T-helper 17 cell (primary cell): ENCODE results near the gene PTPN7. TPM values are rescaled to one million over a fixed set of nuclear protein-coding genes. Genes with fewer than 3 reads are reported as not detected.

ENCODE experiments used
- ATAC-seq: fragments of 150-1000 bp; cut with Tn5 transposase; 2 replicates; pipeline ENCODE4 v1.10.0; 2021; ENCODE audit warnings: mild to moderate bottlenecking, moderate library complexity
- DNase-seq, 3 donors: peaks; one replicate each; pipeline versions ENCODE4 v3.0.0 to v3.0.0-alpha.2; 2020 to 2021
- H3K9me3 ChIP-seq: one replicate; pipeline ENCODE4 v1.7.0; 2013; ENCODE audit warnings: low read length, mild to moderate bottlenecking; ENCODE audit not compliant: control insufficient read depth, poor library complexity, severe bottlenecking
- H3K27ac Mint-ChIP-seq: one replicate; pipeline ENCODE4 v1.8.0; 2022; ENCODE audit warnings: mild to moderate bottlenecking, moderate library complexity, mixed read lengths
- H3K27me3 Mint-ChIP-seq: one replicate; pipeline ENCODE4 v1.8.0; 2022; ENCODE audit warnings: mixed read lengths
- H3K36me3 Mint-ChIP-seq: one replicate; pipeline ENCODE4 v1.8.0; 2022; ENCODE audit warnings: low read depth, mixed read lengths
- H3K4me1 Mint-ChIP-seq: one replicate; pipeline ENCODE4 v1.8.0; 2022; ENCODE audit warnings: mild to moderate bottlenecking, mixed read lengths
- H3K4me3 Mint-ChIP-seq: one replicate; pipeline ENCODE4 v1.8.0; 2022; ENCODE audit warnings: mild to moderate bottlenecking, moderate library complexity, mixed read lengths
- total RNA-seq, 4 donors: library from RNA in 2 of 4; stranded (reverse) in 2 of 4; gene quantifications; one replicate each; pipeline ENCODE4 v1.2.3 and lab custom pipeline; 2022 to 2026

The PTPN7 gene
- total RNA-seq: 100 to 1,000 TPM in 1 of 2 donors, 10 to 100 TPM in 1; 97.5 to 101 TPM
- total RNA-seq (lab: John Stamatoyannopoulos, UW): 147 to 202 reads per million in 2 donors

- H3K36me3 Mint-ChIP-seq: peaks cover 3% of the 10 kb centered on the region
- peak; percentile 66 for ATAC-seq
- DNase-seq: peak; percentile 56 to 62 (median 57)
- peak within 1 kb of the TSS; percentile 98 for H3K27ac Mint-ChIP-seq
- no peaks in the 10 kb centered on the region for H3K9me3 ChIP-seq
- H3K4me3 Mint-ChIP-seq: peak within 1 kb of the TSS; percentile 97
- peaks cover 70% of the 10 kb centered on the region for H3K4me1 Mint-ChIP-seq
- H3K27me3 Mint-ChIP-seq: no peaks in the 10 kb centered on the region
Measured at GRCh38 chr1:202160377-202160940, at the start of gene PTPN7. Gene PTPN7, minus strand, starts transcription at chr1:202160602. Its CDS starts 1,200 bp downstream, at chr1:202159402.

- ATAC-seq (no peak), DNase-seq (no peak)
- Mint-ChIP-seq H3K36me3 (peaks cover 10% of the 10 kb centered on the region), H3K27ac (no peak overlapping the region), H3K27me3 (peaks cover 30% of the 10 kb centered on the region), H3K4me1 (peaks cover 6% of the 10 kb centered on the region), H3K4me3 (no peak overlapping the region)
- H3K9me3 ChIP-seq: no peaks in the 10 kb centered on the region
Measured at GRCh38 chr1:202208351-202208857, 48.0 kb upstream of the PTPN7 start.

DNA sequence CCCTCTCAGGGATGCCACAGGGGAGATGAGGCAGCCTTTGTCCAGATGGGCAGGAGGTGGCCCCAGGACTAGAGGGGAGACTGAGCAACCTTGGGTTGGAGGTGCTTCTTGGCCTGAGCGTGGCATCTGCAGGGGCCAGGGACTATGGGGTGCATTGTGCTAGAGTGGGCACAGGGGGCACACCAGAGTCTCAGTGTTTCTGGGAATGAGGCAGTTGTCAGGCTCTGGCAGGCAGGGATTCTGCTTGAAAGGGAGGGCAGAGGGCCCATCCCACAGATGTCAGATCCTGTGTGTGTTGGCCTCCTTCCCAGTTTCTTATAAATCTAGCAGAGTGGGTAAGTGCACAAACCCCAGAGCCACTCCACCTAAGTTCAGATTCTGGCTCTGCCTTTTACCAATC, 46.9 kb upstream of the PTPN7 start:
- Mint-ChIP-seq H3K36me3 (peaks cover 5% of the 10 kb centered on the region), H3K27me3 (peaks cover 19% of the 10 kb centered on the region), H3K27ac (no peak overlapping the region), H3K4me1 (peaks cover 3% of the 10 kb centered on the region), H3K4me3 (no peak overlapping the region)
- ATAC-seq: no peak
- H3K9me3 ChIP-seq: no peaks in the 10 kb centered on the region
- no peak for DNase-seq

- H3K27ac Mint-ChIP-seq: no peak overlapping the region
- ATAC-seq: no peak
- peaks cover 14% of the 10 kb centered on the region for H3K27me3 Mint-ChIP-seq
- DNase-seq: no peak
- no peak overlapping the region for H3K4me3 Mint-ChIP-seq
- H3K4me1 Mint-ChIP-seq: peaks cover 13% of the 10 kb centered on the region
- peaks cover 2% of the 10 kb centered on the region for H3K36me3 Mint-ChIP-seq
- no peaks in the 10 kb centered on the region for H3K9me3 ChIP-seq
Measured at GRCh38 chr1:202205523-202206190, 45.3 kb upstream of the PTPN7 start.

DNA sequence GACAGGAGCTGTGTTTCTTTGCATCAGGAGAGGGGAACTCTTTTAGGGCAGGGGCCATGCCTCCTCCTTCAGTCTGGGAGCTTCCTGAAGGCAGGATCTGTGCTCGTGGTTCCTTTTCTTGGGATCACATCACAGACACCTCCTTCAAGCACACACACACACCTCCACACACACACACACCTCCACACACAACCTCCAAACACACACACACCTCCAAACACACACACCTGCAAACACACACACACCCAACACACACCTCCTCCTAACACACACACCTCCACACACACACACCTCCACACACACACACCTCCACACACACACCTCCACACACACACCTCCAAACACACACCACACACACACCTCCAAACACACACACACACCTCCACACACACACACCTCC, 43.7 kb upstream of the PTPN7 start:
- ATAC-seq: no peak
- Mint-ChIP-seq H3K36me3 (no peaks in the 10 kb centered on the region), H3K27ac (no peak overlapping the region), H3K4me1 (peaks cover 10% of the 10 kb centered on the region), H3K27me3 (peaks cover 5% of the 10 kb centered on the region), H3K4me3 (no peak overlapping the region)
- H3K9me3 ChIP-seq: no peaks in the 10 kb centered on the region
- no peak for DNase-seq

- no peaks in the 10 kb centered on the region for H3K9me3 ChIP-seq
- ATAC-seq: peak; percentile 45
- no peak overlapping the region for H3K4me3 Mint-ChIP-seq
- no peak overlapping the region for H3K27ac Mint-ChIP-seq
- H3K27me3 Mint-ChIP-seq: peaks cover 5% of the 10 kb centered on the region
- peaks cover 11% of the 10 kb centered on the region for H3K4me1 Mint-ChIP-seq
- no peaks in the 10 kb centered on the region for H3K36me3 Mint-ChIP-seq
- DNase-seq: no peak
Measured at GRCh38 chr1:202203238-202204039, 43.0 kb upstream of the PTPN7 start.

- Mint-ChIP-seq H3K27ac (no peak overlapping the region), H3K4me1 (peaks cover 18% of the 10 kb centered on the region), H3K27me3 (peaks cover 11% of the 10 kb centered on the region), H3K4me3 (no peak overlapping the region), H3K36me3 (no peaks in the 10 kb centered on the region)
- no peaks in the 10 kb centered on the region for H3K9me3 ChIP-seq
- ATAC-seq (no peak), DNase-seq (no peak)
Measured at GRCh38 chr1:202202500-202203168, 42.2 kb upstream of the PTPN7 start.

DNA sequence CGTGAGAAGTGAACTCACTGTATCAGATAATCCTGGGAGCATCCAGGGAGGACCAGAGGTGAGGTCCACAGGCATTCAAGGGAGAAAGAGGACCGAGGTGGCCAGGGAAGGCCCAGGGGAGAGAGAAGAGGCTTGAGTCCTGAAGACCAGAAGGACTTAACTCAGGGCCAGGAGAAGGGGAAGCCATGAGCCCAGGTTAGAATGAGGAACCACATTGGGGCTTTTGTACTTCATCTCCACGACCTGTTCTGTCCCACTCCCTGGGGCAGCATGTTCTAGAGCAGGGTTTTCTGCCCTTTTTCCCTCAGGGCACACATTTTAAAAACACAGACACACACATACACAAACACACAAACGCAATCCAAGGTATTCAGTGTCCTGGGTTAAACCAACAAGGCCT, 41.6 kb upstream of the PTPN7 start:
- H3K27me3 Mint-ChIP-seq: peaks cover 11% of the 10 kb centered on the region
- H3K36me3 Mint-ChIP-seq: no peaks in the 10 kb centered on the region
- DNase-seq: no peak
- H3K4me1 Mint-ChIP-seq: peaks cover 18% of the 10 kb centered on the region
- ATAC-seq: no peak
- peak overlapping the region; percentile 19 for H3K27ac Mint-ChIP-seq
- H3K9me3 ChIP-seq: no peaks in the 10 kb centered on the region
- H3K4me3 Mint-ChIP-seq: no peak overlapping the region

DNA sequence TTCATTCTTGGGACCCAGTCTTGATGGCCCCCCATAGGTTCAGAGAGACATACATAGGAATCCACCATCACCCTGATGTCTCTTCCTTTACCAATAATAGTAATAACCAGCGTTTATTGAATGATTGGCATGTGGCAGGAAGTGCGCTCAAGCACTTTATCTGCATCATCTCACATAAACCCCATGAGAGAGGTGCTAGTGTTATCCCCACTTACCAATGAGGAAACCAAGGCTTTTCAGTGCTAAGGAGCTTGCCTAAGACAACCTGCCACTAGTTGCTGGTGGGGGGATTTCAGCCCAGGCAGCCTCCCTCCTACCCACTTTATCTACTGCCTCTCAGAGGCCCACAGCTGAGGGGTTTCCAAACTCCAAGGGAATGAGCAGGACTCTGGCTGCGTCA, 40.9 kb upstream of the PTPN7 start:
- DNase-seq: no peak
- Mint-ChIP-seq H3K4me3 (no peak overlapping the region), H3K27ac (peak overlapping the region; percentile 19)

DNA sequence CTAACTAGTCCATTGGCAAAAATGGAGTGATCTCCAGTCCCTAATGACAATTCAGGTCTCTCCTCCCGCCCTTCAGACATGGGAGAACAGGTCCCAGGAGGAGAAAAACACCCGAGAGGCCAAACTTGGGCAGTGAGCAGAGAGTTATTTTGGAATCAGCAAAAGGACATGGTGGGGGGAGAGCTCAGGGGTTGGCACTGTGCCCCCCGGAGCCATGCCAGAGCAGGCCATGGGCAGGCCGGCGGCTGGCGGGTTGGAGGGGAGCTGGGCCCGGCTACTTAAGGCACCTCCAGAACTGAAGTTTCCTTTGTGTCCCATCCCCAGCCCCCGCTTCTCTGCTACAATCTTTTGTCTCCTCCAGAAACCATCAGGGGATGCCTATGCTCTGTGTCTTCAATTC, 40.3 kb upstream of the PTPN7 start:
- no peak overlapping the region for H3K27ac Mint-ChIP-seq
- H3K36me3 Mint-ChIP-seq: no peaks in the 10 kb centered on the region
- no peak for ATAC-seq
- peaks cover 18% of the 10 kb centered on the region for H3K4me1 Mint-ChIP-seq
- H3K9me3 ChIP-seq: no peaks in the 10 kb centered on the region
- DNase-seq: no peak
- no peak overlapping the region for H3K4me3 Mint-ChIP-seq
- peaks cover 20% of the 10 kb centered on the region for H3K27me3 Mint-ChIP-seq

More for the DNA sequence above, 40.9 kb upstream of the PTPN7 start:
- Mint-ChIP-seq H3K36me3 (no peaks in the 10 kb centered on the region), H3K4me1 (peaks cover 18% of the 10 kb centered on the region), H3K27me3 (peaks cover 14% of the 10 kb centered on the region)
- H3K9me3 ChIP-seq: no peaks in the 10 kb centered on the region
- ATAC-seq: peak; percentile 59

DNA sequence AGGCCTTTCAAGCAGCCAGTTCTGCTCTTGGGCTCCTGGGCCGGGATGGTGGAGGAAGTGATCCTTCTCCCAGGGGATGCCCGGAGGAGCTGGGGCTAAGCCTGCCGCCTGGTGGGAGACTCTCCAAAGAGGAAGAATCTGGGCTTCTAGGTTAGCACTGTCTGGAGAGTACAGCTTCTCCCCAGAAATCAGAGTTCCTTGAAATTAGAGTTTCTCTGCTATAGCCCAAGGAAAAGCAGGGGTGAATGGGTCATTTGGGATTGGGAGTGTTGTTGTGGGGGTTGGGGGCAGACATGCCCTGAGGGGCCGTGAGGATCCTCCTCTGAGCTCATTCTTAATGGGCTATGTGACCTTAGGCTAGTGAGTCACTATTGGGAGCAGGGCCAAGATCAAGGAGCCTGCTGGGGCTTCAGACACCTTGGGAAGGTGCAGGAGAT, 39.7 kb upstream of the PTPN7 start:
- Mint-ChIP-seq H3K36me3 (no peaks in the 10 kb centered on the region), H3K4me1 (peaks cover 18% of the 10 kb centered on the region), H3K4me3 (peak overlapping the region; percentile 9), H3K27ac (no peak overlapping the region), H3K27me3 (peaks cover 25% of the 10 kb centered on the region)
- ATAC-seq (no peak), DNase-seq (no peak)
- no peaks in the 10 kb centered on the region for H3K9me3 ChIP-seq

- ATAC-seq: no peak
- Mint-ChIP-seq H3K36me3 (no peaks in the 10 kb centered on the region), H3K4me1 (peaks cover 18% of the 10 kb centered on the region), H3K27me3 (peaks cover 34% of the 10 kb centered on the region), H3K27ac (no peak overlapping the region), H3K4me3 (no peak overlapping the region)
- no peak for DNase-seq
- no peaks in the 10 kb centered on the region for H3K9me3 ChIP-seq
Measured at GRCh38 chr1:202199040-202199889, 38.9 kb upstream of the PTPN7 start.
